PC-3 (cell line): ENCODE data around the gene PLCB4. TPM values are rescaled to one million over a fixed set of nuclear protein-coding genes. Genes with fewer than 3 reads are reported as not detected.
"Not testable (repeated sequence)": the region's sequence is repeated elsewhere in the genome, so short reads cannot be mapped to it uniquely, and the experiment has no call there.

ENCODE experiments used
- ATAC-seq: fragments of 200-7000 bp; cut with Tn5 transposase; 2 replicates; pipeline ENCODE4 v1.9.1; 2020; ENCODE audit warnings: mild to moderate bottlenecking, moderate library complexity
- BruUV-seq: library from RNA; stranded (reverse); fragments of 400-500 nt; replicated peaks from 2 replicates; lab custom pipeline; 2021; lab: Mats Ljungman, UMichigan
- CTCF ChIA-PET: fragments of 300-600 bp; sonication (Branson Sonifier 250); formaldehyde crosslinking; loops from one replicate; lab custom pipeline; 2022; ENCODE audit warnings: antibody characterized with exemption; lab: Charles Lee
- POLR2A ChIA-PET: fragments of 300-600 bp; sonication (Branson Sonifier 250); formaldehyde crosslinking; loops from one replicate; lab custom pipeline; 2022; ENCODE audit warnings: antibody characterized with exemption; ENCODE audit not compliant: unreplicated experiment; lab: Charles Lee
- DNase-seq: peaks from one replicate; pipeline ENCODE4 v3.0.0-alpha.2; 2015
- H2AFZ ChIP-seq: fragments of 300-600 bp; sonication (generic); 2 replicates; pipeline ENCODE4 v1.6.0; 2016; ENCODE audit warnings: antibody characterized with exemption, low read length
- H3F3A ChIP-seq: fragments of 300-600 bp; sonication (generic); one replicate; pipeline ENCODE4 v1.6.0; 2017; ENCODE audit warnings: antibody characterized with exemption, low read length, control low read depth, mild to moderate bottlenecking; ENCODE audit not compliant: unreplicated experiment
- H3K27ac ChIP-seq: fragments of 300-600 bp; sonication (generic); 2 replicates; pipeline ENCODE4 v1.5.1; 2016; ENCODE audit warnings: mild to moderate bottlenecking, low read length
- H3K27me3 ChIP-seq: fragments of 300-600 bp; sonication (generic); 2 replicates; pipeline ENCODE4 v1.6.1; 2016; ENCODE audit warnings: low read length, mixed read lengths
- H3K36me3 ChIP-seq: fragments of 300-600 bp; sonication (generic); 2 replicates; pipeline ENCODE4 v1.6.1; 2016; ENCODE audit warnings: low read depth, mixed run types, low read length, mixed read lengths
- H3K4me1 ChIP-seq: fragments of 300-600 bp; sonication (generic); 2 replicates; pipeline ENCODE4 v1.5.1; 2016; ENCODE audit warnings: low read length; ENCODE audit not compliant: insufficient read depth
- H3K4me2 ChIP-seq: fragments of 300-600 bp; sonication (generic); 2 replicates; pipeline ENCODE4 v1.6.0; 2016; ENCODE audit warnings: low read length
- H3K4me3 ChIP-seq: fragments of 300-600 bp; sonication (generic); 2 replicates; pipeline ENCODE4 v1.5.1; 2016; ENCODE audit warnings: mild to moderate bottlenecking, low read length, mixed read lengths
- H3K79me2 ChIP-seq: fragments of 300-600 bp; sonication (generic); 2 replicates; pipeline ENCODE4 v1.6.1; 2017; ENCODE audit warnings: low read length, mixed read lengths
- H3K9ac ChIP-seq: fragments of 300-600 bp; sonication (generic); 2 replicates; pipeline ENCODE4 v1.6.0; 2016; ENCODE audit warnings: mild to moderate bottlenecking, low read length
- H3K9me2 ChIP-seq: fragments of 300-600 bp; sonication (generic); replicated peaks from 2 replicates; pipeline ENCODE4 v1.6.1; 2016; ENCODE audit warnings: mixed run types, low read length, mixed read lengths
- H3K9me3 ChIP-seq: fragments of 300-600 bp; sonication (generic); 2 replicates; pipeline ENCODE4 v1.6.1; 2016; ENCODE audit warnings: low read length, mixed read lengths
- H4K20me1 ChIP-seq: fragments of 300-600 bp; sonication (generic); 2 replicates; pipeline ENCODE4 v1.6.1; 2016; ENCODE audit warnings: low read length, mixed read lengths
- CTCF ChIP-seq: fragments of 300-600 bp; sonication (generic); conservative IDR thresholded peaks from 2 replicates; pipeline ENCODE4 v1.5.1; 2017; ENCODE audit warnings: antibody characterized with exemption, low read depth, mild to moderate bottlenecking, low read length
- EZH2 ChIP-seq: fragments of 300-600 bp; sonication (generic); IDR thresholded peaks from one replicate; pipeline ENCODE4 v1.6.1; 2017; ENCODE audit warnings: antibody characterized with exemption, mild to moderate bottlenecking, low read length; ENCODE audit not compliant: unreplicated experiment
- EZH2phosphoT487 ChIP-seq: fragments of 300-600 bp; sonication (generic); IDR thresholded peaks from 2 replicates; pipeline ENCODE4 v1.6.1; 2018; ENCODE audit warnings: mild to moderate bottlenecking, antibody characterized with exemption, low read length, borderline replicate concordance
- intact Hi-C: fragments of 100-400 bp; cut with micrococcal nuclease; formaldehyde crosslinking; loops from 2 replicates; pipeline ENCODE4 v1.9.0; 2023
- total RNA-seq: library from RNA; depleted of rRNA; stranded (reverse); fragments of >200 nt; gene quantifications from 2 replicates; pipeline ENCODE4 v1.2.3, GENCODE V29; 2014

Gene PLCB4
- total RNA-seq, 1 experiment from 2014 or later, result 25.4 TPM

- DNase-seq (no peak), ATAC-seq (no peak)
- no peak overlapping the region for H3K27ac ChIP-seq
- H3K4me1 ChIP-seq, result no peaks in the 10 kb centered on the region; the same call in 1 of the 2 replicates
- ChIA-PET POLR2A (interaction anchor here (0.6 kb wide), 1 partner anchor 82 kb away, joined by 4 read pairs; no protein-coding TSS in a partner anchor), CTCF (interaction anchor here (0.5 kb wide), 1 partner anchor 16 kb away, joined by 3 read pairs; no protein-coding TSS in a partner anchor)
- no peaks in the 10 kb centered on the region for H3K27me3 ChIP-seq
- H3K4me3 ChIP-seq, result no peak overlapping the region
- intact Hi-C loops, result no loop called here
- H3K9me2 ChIP-seq, result no peaks in the 10 kb centered on the region
- no peaks in the 10 kb centered on the region for H3F3A ChIP-seq
- H3K4me2 ChIP-seq, result no peak overlapping the region
- BruUV-seq, result no TSS peak
- no peak overlapping the region for H3K9ac ChIP-seq
- no peak for TF ChIP-seq CTCF
- TF ChIP-seq EZH2phosphoT487, result no peak
- no peak for TF ChIP-seq EZH2
- H2AFZ ChIP-seq, result no peak overlapping the region
- H3K9me3 ChIP-seq, result no peaks in the 10 kb centered on the region
- H3K36me3 ChIP-seq, result no peaks in the 10 kb centered on the region
- H3K79me2 ChIP-seq, result no peaks in the 10 kb centered on the region
- no peaks in the 10 kb centered on the region for H4K20me1 ChIP-seq
These were observed 27.9 kb upstream of the PLCB4 start for GRCh38 chr20:9040863-9041524.

- Histone ChIP-seq H3K79me2 (no peaks in the 10 kb centered on the region), H2AFZ (peak overlapping the region; percentile 12; the same call in 1 of the 2 replicates), H3K27ac (no peak overlapping the region), H3K4me3 (no peak overlapping the region), H3K4me1 (no peaks in the 10 kb centered on the region; the same call in 1 of the 2 replicates), H3K9me3 (no peaks in the 10 kb centered on the region), H3F3A (no peaks in the 10 kb centered on the region), H4K20me1 (no peaks in the 10 kb centered on the region), H3K4me2 (no peak overlapping the region), H3K36me3 (no peaks in the 10 kb centered on the region), H3K27me3 (no peaks in the 10 kb centered on the region), H3K9me2 (no peaks in the 10 kb centered on the region), H3K9ac (no peak overlapping the region)
- intact Hi-C loops, result no loop called here
- no peak for ATAC-seq
- POLR2A ChIA-PET, result no interaction called here
- CTCF ChIA-PET, result interaction anchor here (0.5 kb wide), 1 partner anchor 141 kb away, joined by 7 read pairs; no protein-coding TSS in a partner anchor
- no TSS peak for BruUV-seq
- DNase-seq, result peak; percentile 41
- TF ChIP-seq CTCF, result no peak
- no peak for TF ChIP-seq EZH2
- no peak for TF ChIP-seq EZH2phosphoT487
These were observed 25.5 kb upstream of the PLCB4 start for GRCh38 chr20:9043364-9043763.

GRCh38 chr20:9047928-9048327, 21.0 kb upstream of the PLCB4 start:
- H3K9me2 ChIP-seq, intact Hi-C loops, ATAC-seq, H3K4me3 ChIP-seq, DNase-seq, H2AFZ ChIP-seq, BruUV-seq, H3K9ac ChIP-seq, H3K36me3 ChIP-seq, CTCF ChIA-PET, H3K4me2 ChIP-seq, H3K79me2 ChIP-seq, H3K27ac ChIP-seq, H3K27me3 ChIP-seq, H3K9me3 ChIP-seq, H4K20me1 ChIP-seq: not testable (repeated sequence)
- POLR2A ChIA-PET, result interaction anchor here (0.7 kb wide), 1 partner anchor 45 kb away, joined by 3 read pairs; no protein-coding TSS in a partner anchor
- Histone ChIP-seq H3F3A (peaks cover 11% of the 10 kb centered on the region), H3K4me1 (peaks cover 26% of the 10 kb centered on the region)
